DOHH2 (cell line): ENCODE results near the gene CNTN5.

ENCODE experiments used
- H3F3A ChIP-seq: fragments of 200-600 bp; sonication (generic), shearing (Covaris generic); 2 replicates; pipeline ENCODE4 v1.6.0; 2016; ENCODE audit warnings: antibody characterized with exemption, mild to moderate bottlenecking; ENCODE audit not compliant: control insufficient read depth, insufficient read depth
- H3K27ac ChIP-seq: fragments of 200-600 bp; sonication (generic); 2 replicates; pipeline ENCODE4 v1.5.1; 2014; ENCODE audit warnings: low read depth, mild to moderate bottlenecking, low read length, moderate library complexity
- H3K27me3 ChIP-seq: fragments of 200-600 bp; sonication (generic); 2 replicates; pipeline ENCODE4 v1.6.1; 2014; ENCODE audit warnings: mild to moderate bottlenecking, low read length, mixed read lengths; ENCODE audit not compliant: control insufficient read depth
- H3K36me3 ChIP-seq: fragments of 200-600 bp; sonication (generic); 2 replicates; pipeline ENCODE4 v1.6.1; 2014; ENCODE audit warnings: mild to moderate bottlenecking, low read length, moderate library complexity, mixed read lengths; ENCODE audit not compliant: control insufficient read depth
- H3K4me1 ChIP-seq: fragments of 200-600 bp; sonication (generic); 2 replicates; pipeline ENCODE4 v1.6.1; 2014; ENCODE audit warnings: mild to moderate bottlenecking, low read length, mixed read lengths; ENCODE audit not compliant: control insufficient read depth
- H3K4me2 ChIP-seq: fragments of 200-600 bp; sonication (generic); 2 replicates; pipeline ENCODE4 v1.6.0; 2014; ENCODE audit warnings: mild to moderate bottlenecking, low read length, moderate library complexity
- H3K4me3 ChIP-seq: fragments of 200-600 bp; sonication (generic); 2 replicates; pipeline ENCODE4 v1.5.1; 2014; ENCODE audit warnings: mild to moderate bottlenecking, low read length, mixed read lengths
- H3K79me2 ChIP-seq: fragments of 200-600 bp; sonication (generic); 2 replicates; pipeline ENCODE4 v1.6.1; 2014; ENCODE audit warnings: mild to moderate bottlenecking, low read length, mixed read lengths; ENCODE audit not compliant: control insufficient read depth
- H3K9me2 ChIP-seq: fragments of 200-600 bp; sonication (generic); replicated peaks from 2 replicates; pipeline ENCODE4 v1.6.1; 2014; ENCODE audit warnings: mild to moderate bottlenecking, low read length, mixed read lengths; ENCODE audit not compliant: control insufficient read depth
- H3K9me3 ChIP-seq: fragments of 200-600 bp; sonication (generic); 2 replicates; pipeline ENCODE4 v1.6.1; 2014; ENCODE audit warnings: antibody characterized with exemption, low read length, mixed read lengths; ENCODE audit not compliant: control insufficient read depth, insufficient read depth
- H4K20me1 ChIP-seq: fragments of 200-600 bp; sonication (generic); 2 replicates; pipeline ENCODE4 v1.6.0; 2014; ENCODE audit warnings: low read depth, mild to moderate bottlenecking, antibody characterized with exemption, low read length, moderate library complexity; ENCODE audit not compliant: control insufficient read depth, insufficient read depth
- EZH2phosphoT487 ChIP-seq: fragments of 200-600 bp; sonication (generic); IDR thresholded peaks from 2 replicates; pipeline ENCODE4 v1.6.1; 2017; ENCODE audit warnings: borderline replicate concordance, mild to moderate bottlenecking, antibody characterized with exemption, low read length, moderate library complexity, mixed read lengths
- TF ChIP-seq, protein P1 (sequence below): fragments of 200-600 bp; sonication (generic); IDR thresholded peaks from one replicate; pipeline ENCODE4 v1.5.1; 2014; ENCODE audit warnings: antibody characterized with exemption, mild to moderate bottlenecking, low read depth, low read length; ENCODE audit not compliant: poor library complexity, severe bottlenecking

The CNTN5 gene

DNA sequence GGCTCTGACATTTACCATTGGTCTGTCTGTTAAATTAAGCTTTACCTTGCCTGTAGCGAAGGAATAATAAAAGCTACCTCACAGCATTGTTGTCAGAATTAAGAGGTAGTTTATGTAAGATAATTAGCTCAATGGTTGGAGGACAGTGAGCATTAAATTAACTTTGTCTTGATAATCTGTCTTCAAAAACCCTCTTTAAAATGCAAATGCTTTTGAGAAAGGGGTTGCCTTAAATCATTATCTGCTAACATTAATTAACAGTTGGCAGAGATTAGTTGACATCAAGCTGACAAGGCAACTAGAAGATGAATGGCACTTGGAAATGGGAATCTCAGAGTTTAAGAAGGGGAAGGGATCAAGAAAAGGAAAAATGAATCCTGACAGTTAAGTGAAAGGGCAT is 905.2 kb downstream of the CNTN5 start:
- no peaks in the 10 kb centered on the region for H3K4me1 ChIP-seq
- no peak overlapping the region for H3K4me3 ChIP-seq
- H3K27ac ChIP-seq = no peak overlapping the region
- TF ChIP-seq EZH2phosphoT487 = no peak
- TF ChIP-seq, protein P1, sequence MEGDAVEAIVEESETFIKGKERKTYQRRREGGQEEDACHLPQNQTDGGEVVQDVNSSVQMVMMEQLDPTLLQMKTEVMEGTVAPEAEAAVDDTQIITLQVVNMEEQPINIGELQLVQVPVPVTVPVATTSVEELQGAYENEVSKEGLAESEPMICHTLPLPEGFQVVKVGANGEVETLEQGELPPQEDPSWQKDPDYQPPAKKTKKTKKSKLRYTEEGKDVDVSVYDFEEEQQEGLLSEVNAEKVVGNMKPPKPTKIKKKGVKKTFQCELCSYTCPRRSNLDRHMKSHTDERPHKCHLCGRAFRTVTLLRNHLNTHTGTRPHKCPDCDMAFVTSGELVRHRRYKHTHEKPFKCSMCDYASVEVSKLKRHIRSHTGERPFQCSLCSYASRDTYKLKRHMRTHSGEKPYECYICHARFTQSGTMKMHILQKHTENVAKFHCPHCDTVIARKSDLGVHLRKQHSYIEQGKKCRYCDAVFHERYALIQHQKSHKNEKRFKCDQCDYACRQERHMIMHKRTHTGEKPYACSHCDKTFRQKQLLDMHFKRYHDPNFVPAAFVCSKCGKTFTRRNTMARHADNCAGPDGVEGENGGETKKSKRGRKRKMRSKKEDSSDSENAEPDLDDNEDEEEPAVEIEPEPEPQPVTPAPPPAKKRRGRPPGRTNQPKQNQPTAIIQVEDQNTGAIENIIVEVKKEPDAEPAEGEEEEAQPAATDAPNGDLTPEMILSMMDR = no peak
- no peaks in the 10 kb centered on the region for H3K27me3 ChIP-seq
- no peaks in the 10 kb centered on the region for H4K20me1 ChIP-seq
- no peaks in the 10 kb centered on the region; the same call in 1 of the 2 replicates for H3K9me2 ChIP-seq
- H3K4me2 ChIP-seq = no peak overlapping the region
- H3K9me3 ChIP-seq = no peaks in the 10 kb centered on the region
- no peaks in the 10 kb centered on the region for H3F3A ChIP-seq
- no peaks in the 10 kb centered on the region for H3K79me2 ChIP-seq
- H3K36me3 ChIP-seq = no peaks in the 10 kb centered on the region

- Histone ChIP-seq H3K9me3 (no peaks in the 10 kb centered on the region), H3K27ac (no peak overlapping the region), H3K9me2 (no peaks in the 10 kb centered on the region; the same call in 1 of the 2 replicates), H3K36me3 (no peaks in the 10 kb centered on the region), H4K20me1 (no peaks in the 10 kb centered on the region), H3K4me1 (no peaks in the 10 kb centered on the region), H3F3A (no peaks in the 10 kb centered on the region), H3K27me3 (no peaks in the 10 kb centered on the region), H3K4me2 (no peak overlapping the region), H3K79me2 (no peaks in the 10 kb centered on the region), H3K4me3 (no peak overlapping the region)
- TF ChIP-seq EZH2phosphoT487 = no peak
- TF ChIP-seq, protein P1 = no peak
These were observed 911.9 kb downstream of the CNTN5 start for GRCh38 chr11:99932684-99933083.

GRCh38 chr11:99934008-99934407 is 913.3 kb downstream of the CNTN5 start:
- Histone ChIP-seq H3K4me2 (no peak overlapping the region), H4K20me1 (no peaks in the 10 kb centered on the region), H3K4me1 (no peaks in the 10 kb centered on the region), H3K27ac (no peak overlapping the region), H3K36me3 (no peaks in the 10 kb centered on the region), H3K27me3 (no peaks in the 10 kb centered on the region), H3K9me3 (no peaks in the 10 kb centered on the region), H3F3A (no peaks in the 10 kb centered on the region), H3K9me2 (no peaks in the 10 kb centered on the region; the same call in 1 of the 2 replicates), H3K4me3 (no peak overlapping the region), H3K79me2 (no peaks in the 10 kb centered on the region)
- TF ChIP-seq, protein P1 = no peak
- TF ChIP-seq EZH2phosphoT487 = no peak
